ENCODE results near the gene AREL1. TPM values are rescaled to one million over a fixed set of nuclear protein-coding genes. Genes with fewer than 3 reads are reported as not detected.

Gene AREL1
- total and polyA plus RNA-seq, 2 donors, result 9.2 to 20.4 TPM

- Histone ChIP-seq H3K36me3 (ENCODE audit: insufficient read depth) (no peaks in the 10 kb centered on the region), H3K4me1 (ENCODE audit: insufficient read depth) (peaks cover 2% of the 10 kb centered on the region), H3K27ac (ENCODE audit: low read depth) (no peak overlapping the region), H3K4me3 (ENCODE audit: low read depth, low read length) (peak overlapping the region; percentile 59)
- 5% methylated on average over 69 of the region's 69 CpGs for WGBS
- DNase-seq (ENCODE audit: extremely low spot score), result no peak
These were observed 100.4 kb downstream of the AREL1 start for GRCh38 chr14:74612350-74613021.

- no peak for DNase-seq (ENCODE audit: extremely low spot score)
- WGBS, result under 1% methylated on average over 70 of the region's 70 CpGs
- Histone ChIP-seq H3K4me3 (ENCODE audit: low read depth, low read length) (peak within 1 kb of the TSS; percentile 59), H3K27ac (ENCODE audit: low read depth) (no peak within 1 kb of the TSS), H3K4me1 (ENCODE audit: insufficient read depth) (peaks cover 2% of the 10 kb centered on the region), H3K36me3 (ENCODE audit: insufficient read depth) (no peaks in the 10 kb centered on the region)
These were observed 101.1 kb downstream of the AREL1 start, which contains the start of gene LTBP2 for GRCh38 chr14:74611650-74612349. TSS of gene LTBP2 (minus strand) at chr14:74612237. CDS start at chr14:74611944, 293 bp downstream.

Small RNA genes lying within 50 kb of the gene (small RNA-seq; reads per million reads assigned to genes)
- gene RF00409, result not detected

Other genes with a start within 250 kb of the AREL1 start
- 99.8 TPM for gene NPC2, start 219.8 kb downstream of the AREL1 start, total RNA-seq
- gene NPC2, start 219.8 kb downstream of the AREL1 start, polyA plus RNA-seq, result 288 TPM
- 18.2 TPM for gene ISCA2, start 219.3 kb downstream of the AREL1 start, total RNA-seq
- 19.1 TPM for gene ISCA2, start 219.3 kb downstream of the AREL1 start, polyA plus RNA-seq
- gene LTBP2, start 100.8 kb downstream of the AREL1 start, total RNA-seq, result 26.7 TPM
- gene LTBP2, start 100.8 kb downstream of the AREL1 start, polyA plus RNA-seq, result 6.8 TPM
- 38.0 TPM for gene FCF1, start 64 bp upstream of the AREL1 start, total RNA-seq
- gene FCF1, start 64 bp upstream of the AREL1 start, polyA plus RNA-seq, result 38.3 TPM
- gene YLPM1, start 50.2 kb upstream of the AREL1 start, total RNA-seq, result 153 TPM
- 23.0 TPM for gene YLPM1, start 50.2 kb upstream of the AREL1 start, polyA plus RNA-seq
- not detected for gene PROX2, start 163.1 kb upstream of the AREL1 start, total RNA-seq
- not detected for gene PROX2, start 163.1 kb upstream of the AREL1 start, polyA plus RNA-seq
- 50.2 TPM for gene DLST, start 168.8 kb upstream of the AREL1 start, total RNA-seq
- gene DLST, start 168.8 kb upstream of the AREL1 start, polyA plus RNA-seq, result 96.3 TPM
- 2.4 TPM for gene RPS6KL1, start 210.2 kb upstream of the AREL1 start, total RNA-seq
- 3.7 TPM for gene RPS6KL1, start 210.2 kb upstream of the AREL1 start, polyA plus RNA-seq
- 7.3 TPM for gene PGF, start 242.5 kb upstream of the AREL1 start, total RNA-seq
- gene PGF, start 242.5 kb upstream of the AREL1 start, polyA plus RNA-seq, result 18.7 TPM